ENCODE data around the gene VASH2. TPM values are rescaled to one million over a fixed set of nuclear protein-coding genes. Genes with fewer than 3 reads are reported as not detected.
"Not testable (repeated sequence)": the region's sequence is repeated elsewhere in the genome, so short reads cannot be mapped to it uniquely, and the experiment has no call there.

VASH2 gene
- total RNA-seq, 2 experiments from 2014 or later, result 0.11 to 0.25 TPM

DNA sequence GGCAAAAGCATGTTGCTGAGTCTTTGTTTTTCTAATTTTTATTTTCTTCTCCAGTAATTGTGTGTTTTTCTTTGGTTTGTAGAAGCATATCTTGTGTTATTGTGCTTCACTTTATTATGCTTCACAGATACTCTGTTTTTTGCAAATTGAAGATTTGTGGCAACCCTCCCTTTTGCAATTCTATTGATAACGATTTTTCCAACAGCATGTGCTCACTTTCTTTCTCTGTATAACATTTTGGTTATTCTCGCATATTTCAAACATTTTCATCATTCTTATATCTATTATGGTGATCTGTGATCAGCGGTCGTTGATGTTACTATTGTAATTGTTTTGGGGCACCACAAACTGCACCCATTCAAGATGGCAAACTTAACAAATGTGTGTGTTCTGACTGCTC, 69.1 kb downstream of the VASH2 start:
- CTCF ChIA-PET, result interaction anchor here (1.3 kb wide), 1 partner anchor 31 kb away, joined by 3 read pairs; the partner anchor contains the start of gene RPS6KC1
- H3K36me3 Mint-ChIP-seq (ENCODE audit: low read depth), result no peaks in the 10 kb centered on the region
- intact Hi-C loops (cut with micrococcal nuclease), result no loop called here
- POLR2A ChIA-PET, result no interaction called here
- DNase-seq (no peak), ATAC-seq (no peak)
- no peak overlapping the region for H3K4me3 Mint-ChIP-seq
- H3K27ac Mint-ChIP-seq, result no peak overlapping the region
- H3K4me1 Mint-ChIP-seq (ENCODE audit: low read depth), result peaks cover 4% of the 10 kb centered on the region
- peaks cover 7% of the 10 kb centered on the region for H3K27me3 Mint-ChIP-seq
- no peaks in the 10 kb centered on the region for H3K9me3 Mint-ChIP-seq
- TF ChIP-seq CTCF (IDR thresholded peaks at IDR 0.05), result no peak

- intact Hi-C loops (cut with micrococcal nuclease), result no loop called here
- no peak for DNase-seq
- no peak for ATAC-seq
- Mint-ChIP-seq H3K27ac (no peak overlapping the region), H3K4me3 (no peak overlapping the region), H3K4me1 (ENCODE audit: low read depth) (peaks cover 3% of the 10 kb centered on the region), H3K36me3 (ENCODE audit: low read depth) (no peaks in the 10 kb centered on the region), H3K27me3 (peaks cover 8% of the 10 kb centered on the region), H3K9me3 (no peaks in the 10 kb centered on the region)
- POLR2A ChIA-PET, result no interaction called here
- CTCF ChIA-PET, result interaction anchor here (1.3 kb wide), 1 partner anchor 31 kb away, joined by 3 read pairs; the partner anchor contains the start of gene RPS6KC1
- no peak for TF ChIP-seq CTCF (IDR thresholded peaks at IDR 0.05)
Measured at GRCh38 chr1:213020016-213020415, 69.7 kb downstream of the VASH2 start.

- H3K4me3 Mint-ChIP-seq; H3K9me3 Mint-ChIP-seq; DNase-seq; H3K36me3 Mint-ChIP-seq (ENCODE audit: low read depth); ATAC-seq; H3K4me1 Mint-ChIP-seq (ENCODE audit: low read depth); POLR2A ChIA-PET; intact Hi-C loops (cut with micrococcal nuclease); CTCF ChIA-PET; H3K27ac Mint-ChIP-seq: not testable (repeated sequence)
- peaks cover 33% of the 10 kb centered on the region for H3K27me3 Mint-ChIP-seq
Measured at GRCh38 chr1:213027024-213027423, 76.7 kb downstream of the VASH2 start.

DNA sequence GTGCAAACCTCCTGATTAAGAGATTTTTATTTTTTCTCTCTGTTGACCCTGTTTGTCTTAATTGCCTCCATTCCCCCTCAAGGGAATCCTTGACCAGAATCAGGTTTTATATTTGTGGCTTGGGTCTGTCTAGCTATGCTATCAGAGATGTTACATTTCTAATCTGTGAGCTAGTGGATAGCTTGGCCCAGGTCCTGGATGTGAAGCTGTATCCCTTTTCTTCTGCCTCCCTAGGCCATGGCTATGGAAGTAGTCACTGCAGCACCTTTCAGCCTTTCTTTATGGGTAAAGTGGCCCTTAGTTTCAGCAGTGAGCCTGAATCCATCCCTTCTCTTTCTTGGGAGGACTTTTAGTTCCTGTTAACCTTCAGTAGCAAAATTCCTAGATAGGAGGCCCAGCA, 82.3 kb downstream of the VASH2 start:
- H3K4me1 Mint-ChIP-seq (ENCODE audit: low read depth), result no peaks in the 10 kb centered on the region
- peaks cover 28% of the 10 kb centered on the region for H3K27me3 Mint-ChIP-seq
- no peak for TF ChIP-seq CTCF (IDR thresholded peaks at IDR 0.05)
- no peaks in the 10 kb centered on the region for H3K36me3 Mint-ChIP-seq (ENCODE audit: low read depth)
- intact Hi-C loops (cut with micrococcal nuclease), result no loop called here
- CTCF ChIA-PET, result interaction anchor here (1.0 kb wide), 1 partner anchor 9 kb away, joined by 3 read pairs; no protein-coding TSS in a partner anchor
- POLR2A ChIA-PET, result no interaction called here
- H3K4me3 Mint-ChIP-seq, result no peak overlapping the region
- H3K27ac Mint-ChIP-seq, result no peak overlapping the region
- DNase-seq (no peak), ATAC-seq (no peak)
- H3K9me3 Mint-ChIP-seq, result no peaks in the 10 kb centered on the region

GRCh38 chr1:213034713-213035112, 84.4 kb downstream of the VASH2 start:
- Mint-ChIP-seq H3K4me1 (ENCODE audit: low read depth) (no peaks in the 10 kb centered on the region), H3K4me3 (no peak overlapping the region), H3K27me3 (peaks cover 32% of the 10 kb centered on the region), H3K36me3 (ENCODE audit: low read depth) (no peaks in the 10 kb centered on the region), H3K27ac (no peak overlapping the region), H3K9me3 (no peaks in the 10 kb centered on the region)
- ChIA-PET POLR2A (no interaction called here), CTCF (no interaction called here)
- ATAC-seq, result no peak
- TF ChIP-seq CTCF (IDR thresholded peaks at IDR 0.05), result no peak
- intact Hi-C loops (cut with micrococcal nuclease), result no loop called here
- no peak for DNase-seq

GRCh38 chr1:213035573-213035972, 85.2 kb downstream of the VASH2 start:
- intact Hi-C loops (cut with micrococcal nuclease), result no loop called here
- no peak for TF ChIP-seq CTCF (IDR thresholded peaks at IDR 0.05)
- ChIA-PET CTCF (no interaction called here), POLR2A (no interaction called here)
- Mint-ChIP-seq H3K4me1 (ENCODE audit: low read depth) (no peaks in the 10 kb centered on the region), H3K36me3 (ENCODE audit: low read depth) (no peaks in the 10 kb centered on the region), H3K27ac (no peak overlapping the region), H3K9me3 (no peaks in the 10 kb centered on the region), H3K27me3 (peaks cover 26% of the 10 kb centered on the region), H3K4me3 (no peak overlapping the region)
- ATAC-seq, result no peak
- DNase-seq, result no peak

All from activated CD8-positive, alpha-beta T cell treated with anti-CD3 and anti-CD28 coated beads for 36 hours (primary cell).